22Rv1 (cell line): Measurements from ENCODE around the gene TAB2.

Source experiments
- ZFX ChIP-seq: fragments of 450-650 bp; IDR thresholded peaks from 2 replicates; pipeline ENCODE4 v1.6.1; 2017; ENCODE audit warnings: antibody characterized with exemption, borderline replicate concordance
- TF ChIP-seq, protein P1 (sequence below): fragments of 450-650 bp; IDR thresholded peaks from 2 replicates; pipeline ENCODE4 v1.5.1; 2017; ENCODE audit warnings: mild to moderate bottlenecking

DNA sequence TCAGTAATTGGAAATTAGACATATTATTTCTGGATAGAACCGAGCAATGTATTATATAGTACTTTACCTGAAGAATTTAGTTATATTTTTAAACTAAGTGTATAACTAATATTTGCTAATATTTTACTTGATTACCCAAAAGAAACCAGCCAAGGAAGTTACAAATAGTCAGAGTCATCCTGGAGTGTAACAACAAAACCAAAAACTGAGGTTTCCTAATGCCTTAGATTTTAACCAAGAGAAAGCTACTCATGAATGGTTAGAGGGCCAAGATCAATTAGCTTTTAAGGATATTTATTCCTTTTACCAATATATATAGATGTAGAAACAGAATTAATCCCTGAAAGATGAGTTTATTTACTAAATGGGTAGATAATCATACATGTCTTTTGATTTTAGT, 26.0 kb downstream of the TAB2 start:
- TF ChIP-seq, protein P1, sequence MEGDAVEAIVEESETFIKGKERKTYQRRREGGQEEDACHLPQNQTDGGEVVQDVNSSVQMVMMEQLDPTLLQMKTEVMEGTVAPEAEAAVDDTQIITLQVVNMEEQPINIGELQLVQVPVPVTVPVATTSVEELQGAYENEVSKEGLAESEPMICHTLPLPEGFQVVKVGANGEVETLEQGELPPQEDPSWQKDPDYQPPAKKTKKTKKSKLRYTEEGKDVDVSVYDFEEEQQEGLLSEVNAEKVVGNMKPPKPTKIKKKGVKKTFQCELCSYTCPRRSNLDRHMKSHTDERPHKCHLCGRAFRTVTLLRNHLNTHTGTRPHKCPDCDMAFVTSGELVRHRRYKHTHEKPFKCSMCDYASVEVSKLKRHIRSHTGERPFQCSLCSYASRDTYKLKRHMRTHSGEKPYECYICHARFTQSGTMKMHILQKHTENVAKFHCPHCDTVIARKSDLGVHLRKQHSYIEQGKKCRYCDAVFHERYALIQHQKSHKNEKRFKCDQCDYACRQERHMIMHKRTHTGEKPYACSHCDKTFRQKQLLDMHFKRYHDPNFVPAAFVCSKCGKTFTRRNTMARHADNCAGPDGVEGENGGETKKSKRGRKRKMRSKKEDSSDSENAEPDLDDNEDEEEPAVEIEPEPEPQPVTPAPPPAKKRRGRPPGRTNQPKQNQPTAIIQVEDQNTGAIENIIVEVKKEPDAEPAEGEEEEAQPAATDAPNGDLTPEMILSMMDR = no peak
- no peak for TF ChIP-seq ZFX
